Right lobe of liver (tissue), 4 donors: ENCODE results near the gene SHMT2.

Source experiments
- POLR2A ChIP-seq: fragments of 450-650 bp; IDR thresholded peaks from one replicate; pipeline ENCODE4 v1.6.1; 2017; ENCODE audit warnings: antibody characterized with exemption, mild to moderate bottlenecking
- TF ChIP-seq, protein P1 (sequence below), 4 donors: fragments of 200-600 bp in 3 of 4; fragments of 450-650 bp in 1 of 4; IDR thresholded peaks; one replicate each; pipeline versions ENCODE4 v1.5.1 to v1.8.0; 2016 to 2022; ENCODE audit warnings: antibody characterized with exemption in 4 of 4, mild to moderate bottlenecking in 2 of 4
- donor health status: DM: no; HTN: no; CAD: no.
- donor health status: DM: no; HTN: no; CAD: no.
- donor health status: DM: no; HTN: yes; CAD: no.

DNA sequence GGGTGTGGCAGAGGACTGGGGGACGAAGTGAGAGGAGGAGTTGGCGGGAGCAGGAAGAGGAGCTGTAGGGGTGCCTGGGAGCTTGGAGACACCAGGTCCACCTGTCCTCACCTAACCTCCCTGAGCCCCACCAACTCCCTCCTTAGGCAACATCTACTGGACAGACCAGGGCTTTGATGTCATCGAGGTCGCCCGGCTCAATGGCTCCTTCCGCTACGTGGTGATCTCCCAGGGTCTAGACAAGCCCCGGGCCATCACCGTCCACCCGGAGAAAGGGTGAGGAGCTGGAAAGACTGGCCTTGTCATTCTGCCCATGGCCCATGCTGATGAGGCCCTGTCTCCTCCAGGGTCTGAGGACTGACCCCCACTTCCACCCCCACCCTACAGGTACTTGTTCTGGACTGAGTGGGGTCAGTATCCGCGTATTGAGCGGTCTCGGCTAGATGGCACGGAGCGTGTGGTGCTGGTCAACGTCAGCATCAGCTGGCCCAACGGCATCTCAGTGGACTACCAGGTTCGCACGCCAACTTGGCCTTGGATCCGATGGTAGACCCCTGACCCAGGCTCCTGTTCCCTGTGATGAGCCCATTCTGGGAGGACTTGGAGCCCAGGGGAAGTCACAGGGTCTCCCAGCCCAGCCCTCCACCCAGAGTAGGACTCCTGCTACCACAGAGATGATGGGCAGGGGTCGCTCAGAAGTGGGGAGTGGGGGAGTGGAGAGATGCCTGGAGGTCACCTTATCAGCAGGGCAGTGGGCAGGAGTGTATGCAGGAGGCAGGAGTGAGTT, 45.4 kb upstream of the SHMT2 start:
- no peak for TF ChIP-seq POLR2A
- TF ChIP-seq, protein P1, sequence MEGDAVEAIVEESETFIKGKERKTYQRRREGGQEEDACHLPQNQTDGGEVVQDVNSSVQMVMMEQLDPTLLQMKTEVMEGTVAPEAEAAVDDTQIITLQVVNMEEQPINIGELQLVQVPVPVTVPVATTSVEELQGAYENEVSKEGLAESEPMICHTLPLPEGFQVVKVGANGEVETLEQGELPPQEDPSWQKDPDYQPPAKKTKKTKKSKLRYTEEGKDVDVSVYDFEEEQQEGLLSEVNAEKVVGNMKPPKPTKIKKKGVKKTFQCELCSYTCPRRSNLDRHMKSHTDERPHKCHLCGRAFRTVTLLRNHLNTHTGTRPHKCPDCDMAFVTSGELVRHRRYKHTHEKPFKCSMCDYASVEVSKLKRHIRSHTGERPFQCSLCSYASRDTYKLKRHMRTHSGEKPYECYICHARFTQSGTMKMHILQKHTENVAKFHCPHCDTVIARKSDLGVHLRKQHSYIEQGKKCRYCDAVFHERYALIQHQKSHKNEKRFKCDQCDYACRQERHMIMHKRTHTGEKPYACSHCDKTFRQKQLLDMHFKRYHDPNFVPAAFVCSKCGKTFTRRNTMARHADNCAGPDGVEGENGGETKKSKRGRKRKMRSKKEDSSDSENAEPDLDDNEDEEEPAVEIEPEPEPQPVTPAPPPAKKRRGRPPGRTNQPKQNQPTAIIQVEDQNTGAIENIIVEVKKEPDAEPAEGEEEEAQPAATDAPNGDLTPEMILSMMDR (IDR thresholded peaks at IDR 0.05): no peak
